ENCODE data around the gene SHISA6. TPM values are rescaled to one million over a fixed set of nuclear protein-coding genes. Genes with fewer than 3 reads are reported as not detected.

Gene SHISA6
- total and polyA plus RNA-seq, 2 donors (not counting 1 experiment from before 2014, with no cell fraction given) = not detected

GRCh38 chr17:11221721-11222120 lies 19.3 kb upstream of the SHISA6 start:
- ATAC-seq (ENCODE audit: low read depth) (no peak), DNase-seq (no peak)
- Histone ChIP-seq H3K9me3 (ENCODE audit: control extremely low read depth in 1 of 3, control insufficient read depth in 2 of 3, insufficient read depth in 1 of 3, low read length in 2 of 3) (peaks cover 0 to 3% (median 0%) of the 10 kb centered on the region in 3 donors), H3K4me1 (ENCODE audit: control insufficient read depth in 2 of 2, insufficient read depth in 2 of 2, low read length in 2 of 2) (no peaks in the 10 kb centered on the region), H3K9ac (ENCODE audit: low read length) (no peak overlapping the region), H3K4me2 (replicated peaks; ENCODE audit: low read depth, low read length, poor library complexity, severe bottlenecking) (no peak overlapping the region), H3K79me2 (ENCODE audit: control insufficient read depth, insufficient read depth, low read length) (no peaks in the 10 kb centered on the region), H3K27ac (ENCODE audit: low read length in 2 of 2) (no peak overlapping the region), H3K27me3 (replicated peaks in 1 of 4; ENCODE audit: control extremely low read depth in 1 of 4, control insufficient read depth in 3 of 4, insufficient read depth in 4 of 4, low read length in 3 of 4) (no peaks in the 10 kb centered on the region), H2AFZ (ENCODE audit: insufficient read depth, low read depth, low read length, poor library complexity, severe bottlenecking) (no peak overlapping the region), H3K36me3 (replicated peaks in 1 of 2; ENCODE audit: control extremely low read depth in 1 of 2, control insufficient read depth in 1 of 2, extremely low read depth in 1 of 2, insufficient read depth in 2 of 2, low read length in 1 of 2) (no peaks in the 10 kb centered on the region), H4K20me1 (ENCODE audit: control insufficient read depth, insufficient read depth, low read length, poor library complexity, severe bottlenecking) (no peaks in the 10 kb centered on the region), H3K4me3 (ENCODE audit: control extremely low read depth in 1 of 5, extremely low read depth in 1 of 5, insufficient read depth in 1 of 5, low read depth in 2 of 5, low read length in 4 of 5) (no peak overlapping the region)
- no peak for TF ChIP-seq EZH2 (IDR thresholded peaks at IDR 0.05; ENCODE audit: borderline replicate concordance, insufficient read depth, low read depth, low read length, poor library complexity, severe bottlenecking)
- TF ChIP-seq, protein P1, sequence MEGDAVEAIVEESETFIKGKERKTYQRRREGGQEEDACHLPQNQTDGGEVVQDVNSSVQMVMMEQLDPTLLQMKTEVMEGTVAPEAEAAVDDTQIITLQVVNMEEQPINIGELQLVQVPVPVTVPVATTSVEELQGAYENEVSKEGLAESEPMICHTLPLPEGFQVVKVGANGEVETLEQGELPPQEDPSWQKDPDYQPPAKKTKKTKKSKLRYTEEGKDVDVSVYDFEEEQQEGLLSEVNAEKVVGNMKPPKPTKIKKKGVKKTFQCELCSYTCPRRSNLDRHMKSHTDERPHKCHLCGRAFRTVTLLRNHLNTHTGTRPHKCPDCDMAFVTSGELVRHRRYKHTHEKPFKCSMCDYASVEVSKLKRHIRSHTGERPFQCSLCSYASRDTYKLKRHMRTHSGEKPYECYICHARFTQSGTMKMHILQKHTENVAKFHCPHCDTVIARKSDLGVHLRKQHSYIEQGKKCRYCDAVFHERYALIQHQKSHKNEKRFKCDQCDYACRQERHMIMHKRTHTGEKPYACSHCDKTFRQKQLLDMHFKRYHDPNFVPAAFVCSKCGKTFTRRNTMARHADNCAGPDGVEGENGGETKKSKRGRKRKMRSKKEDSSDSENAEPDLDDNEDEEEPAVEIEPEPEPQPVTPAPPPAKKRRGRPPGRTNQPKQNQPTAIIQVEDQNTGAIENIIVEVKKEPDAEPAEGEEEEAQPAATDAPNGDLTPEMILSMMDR (IDR thresholded peaks at IDR 0.05) = no peak
- no peaks in the 10 kb centered on the region for H3K4me1 Mint-ChIP-seq
- no peak overlapping the region for H3K4me3 Mint-ChIP-seq
- H3K27me3 Mint-ChIP-seq = no peaks in the 10 kb centered on the region
- no peak overlapping the region for H3K27ac Mint-ChIP-seq
- intact Hi-C loops (cut with micrococcal nuclease) = no loop called here
- 30% methylated on average over 4 of the region's 5 CpGs for WGBS (ENCODE audit: insufficient coverage)
- ChIA-PET POLR2A (no interaction called here), CTCF (no interaction called here)
- peaks cover 3% of the 10 kb centered on the region for H3K9me3 Mint-ChIP-seq (ENCODE audit: insufficient read depth)

DNA sequence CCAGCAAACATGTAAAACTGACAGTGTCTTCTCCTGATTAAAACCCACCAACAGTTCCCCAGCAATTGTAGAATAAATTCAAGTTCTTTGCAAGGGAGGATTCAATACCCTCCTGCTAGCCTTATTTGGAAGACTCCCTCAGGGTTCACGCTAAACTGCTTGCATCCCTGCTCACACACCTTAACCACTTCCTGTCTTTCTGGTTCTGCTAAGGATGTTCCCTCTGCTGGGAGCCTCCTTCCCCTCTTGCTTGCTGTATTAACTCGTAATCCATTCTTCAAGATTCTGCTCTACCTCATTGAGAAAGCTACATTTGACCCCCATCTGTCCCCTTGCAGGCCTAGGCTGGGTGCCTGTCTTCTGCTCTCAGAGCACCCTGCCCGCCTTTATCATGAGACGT lies 2.3 kb upstream of the SHISA6 start:
- H3K9me3 Mint-ChIP-seq (ENCODE audit: insufficient read depth) = no peaks in the 10 kb centered on the region
- TF ChIP-seq, protein P1 (IDR thresholded peaks at IDR 0.05) = no peak
- no peak for TF ChIP-seq EZH2 (IDR thresholded peaks at IDR 0.05; ENCODE audit: borderline replicate concordance, insufficient read depth, low read depth, low read length, poor library complexity, severe bottlenecking)
- no peaks in the 10 kb centered on the region for H3K36me3 ChIP-seq (replicated peaks in 1 of 2; ENCODE audit: control extremely low read depth in 1 of 2, control insufficient read depth in 1 of 2, extremely low read depth in 1 of 2, insufficient read depth in 2 of 2, low read length in 1 of 2)
- H3K9ac ChIP-seq (ENCODE audit: low read length) = no peak overlapping the region
- H2AFZ ChIP-seq (ENCODE audit: insufficient read depth, low read depth, low read length, poor library complexity, severe bottlenecking) = no peak overlapping the region
- no peak overlapping the region for H3K4me2 ChIP-seq (replicated peaks; ENCODE audit: low read depth, low read length, poor library complexity, severe bottlenecking)
- H3K27me3 ChIP-seq (replicated peaks in 1 of 4; ENCODE audit: control extremely low read depth in 1 of 4, control insufficient read depth in 3 of 4, insufficient read depth in 4 of 4, low read length in 3 of 4) = peaks cover 0 to 17% (median 1%) of the 10 kb centered on the region in 4 experiments
- peaks cover 0 to 8% (median 0%) of the 10 kb centered on the region in 3 donors for H3K9me3 ChIP-seq (ENCODE audit: control extremely low read depth in 1 of 3, control insufficient read depth in 2 of 3, insufficient read depth in 1 of 3, low read length in 2 of 3)
- 14% methylated on average over 4 of the region's 4 CpGs for WGBS (ENCODE audit: insufficient coverage)
- no peak for DNase-seq
- H3K27me3 Mint-ChIP-seq = peaks cover 31% of the 10 kb centered on the region
- no peak overlapping the region for H3K4me3 ChIP-seq (ENCODE audit: control extremely low read depth in 1 of 5, extremely low read depth in 1 of 5, insufficient read depth in 1 of 5, low read depth in 2 of 5, low read length in 4 of 5)
- no peaks in the 10 kb centered on the region for H3K4me1 ChIP-seq (ENCODE audit: control insufficient read depth in 2 of 2, insufficient read depth in 2 of 2, low read length in 2 of 2)
- ChIA-PET POLR2A (no interaction called here), CTCF (no interaction called here)
- no peaks in the 10 kb centered on the region for H3K79me2 ChIP-seq (ENCODE audit: control insufficient read depth, insufficient read depth, low read length)
- intact Hi-C loops (cut with micrococcal nuclease) = no loop called here
- no peaks in the 10 kb centered on the region for H3K4me1 Mint-ChIP-seq
- no peaks in the 10 kb centered on the region for H4K20me1 ChIP-seq (ENCODE audit: control insufficient read depth, insufficient read depth, low read length, poor library complexity, severe bottlenecking)
- H3K27ac ChIP-seq (ENCODE audit: low read length in 2 of 2) = no peak overlapping the region
- H3K4me3 Mint-ChIP-seq = no peak overlapping the region
- no peak overlapping the region for H3K27ac Mint-ChIP-seq
- ATAC-seq (ENCODE audit: low read depth) = no peak

Data from B cell (primary cell).